HCT116 (cell line): Measurements from ENCODE around the gene SLC22A7. TPM values are rescaled to one million over a fixed set of nuclear protein-coding genes. Genes with fewer than 3 reads are reported as not detected.

ENCODE experiments used
- ATAC-seq: fragments of 200-7000 bp; cut with Tn5 transposase; 2 replicates; pipeline ENCODE4 v1.9.1; 2020; ENCODE audit warnings: mild to moderate bottlenecking, moderate library complexity
- BruUV-seq: library from RNA; stranded (reverse); fragments of 400-500 nt; replicated peaks from 2 replicates; lab custom pipeline; 2021; lab: Mats Ljungman, UMichigan
- CTCF ChIA-PET: fragments of 300-600 bp; sonication (Branson Sonifier 250); formaldehyde crosslinking; loops from one replicate; lab custom pipeline; 2021; ENCODE audit warnings: antibody characterized with exemption; lab: Charles Lee
- POLR2A ChIA-PET: fragments of 300-600, 350-600 bp; sonication (Branson Sonifier 250); formaldehyde crosslinking; loops from one replicate; lab custom pipeline; 2021; ENCODE audit warnings: antibody characterized with exemption; lab: Charles Lee
- RAD21 ChIA-PET, 2 experiments: fragments of 300-600 bp; sonication (Branson Sonifier 250); formaldehyde crosslinking; loops; one replicate each; lab custom pipeline; 2023; ENCODE audit warnings: low total read pairs in 2 of 2; ENCODE audit not compliant: uncharacterized antibody in 2 of 2, unreplicated experiment in 2 of 2, low non-redundant PET in 1 of 2; lab: Charles Lee
- DNase-seq: peaks from one replicate; pipeline ENCODE4 v3.0.0-alpha.2; 2010; ENCODE audit warnings: low read depth, low spot score
- H2AFZ ChIP-seq: fragments of 200-600 bp; shearing (Covaris generic), sonication (generic); 2 replicates; pipeline ENCODE4 v1.6.1; 2017; ENCODE audit warnings: low read depth, mixed run types, mixed read lengths, antibody characterized with exemption, low read length; ENCODE audit not compliant: poor library complexity, severe bottlenecking
- H3K27ac ChIP-seq: 2 replicates; pipeline ENCODE4 v1.5.1; 2012; ENCODE audit warnings: low read depth, low read length
- H3K27me3 ChIP-seq: fragments of 200-600 bp; sonication (generic); 2 replicates; pipeline ENCODE4 v1.6.1; 2016; ENCODE audit warnings: mixed run types, low read length, mixed read lengths; ENCODE audit not compliant: insufficient read depth
- H3K36me3 ChIP-seq, 2 experiments: fragments of 200-500 bp in 1 of 2; fragments of 200-600 bp in 1 of 2; sonication (Bioruptor generic) in 1 of 2; sonication (generic) in 1 of 2; 2 replicates each; pipeline versions ENCODE4 v1.5.1 to v1.6.1; 2014 to 2016; ENCODE audit warnings: low read length in 2 of 2, inconsistent platforms in 1 of 2, mixed read lengths in 1 of 2, mixed run types in 1 of 2; ENCODE audit not compliant: insufficient read depth in 2 of 2, control insufficient read depth in 1 of 2
- H3K4me1 ChIP-seq, 2 experiments: fragments of 200-600 bp in 1 of 2; sonication (generic) in 1 of 2; 2 replicates each; pipeline versions ENCODE4 v1.5.1 to v1.6.1; 2012 to 2017; ENCODE audit warnings: low read length in 2 of 2, inconsistent platforms in 1 of 2, mild to moderate bottlenecking in 1 of 2, mixed read lengths in 1 of 2, mixed run types in 1 of 2, moderate library complexity in 1 of 2; ENCODE audit not compliant: insufficient read depth in 2 of 2, control insufficient read depth in 1 of 2
- H3K4me2 ChIP-seq: fragments of 200-600 bp; sonication (generic); 2 replicates; pipeline ENCODE4 v1.6.1; 2017; ENCODE audit warnings: mixed run types, low read length, mixed read lengths
- H3K4me3 ChIP-seq, 2 experiments: fragments of 200-600 bp in 1 of 2; sonication (generic) in 1 of 2; replicated peaks in 1 of 2; 2 replicates each; pipeline ENCODE4 v1.5.1; 2011 to 2016; ENCODE audit warnings: low read length in 2 of 2, control low read depth in 1 of 2, low read depth in 1 of 2, mild to moderate bottlenecking in 1 of 2, mixed read lengths in 1 of 2, mixed run types in 1 of 2
- H3K79me2 ChIP-seq: fragments of 200-600 bp; sonication (generic); 2 replicates; pipeline ENCODE4 v1.6.1; 2017; ENCODE audit warnings: mild to moderate bottlenecking, mixed run types, low read length, moderate library complexity, mixed read lengths; ENCODE audit not compliant: insufficient read depth
- H3K9ac ChIP-seq: fragments of 200-600 bp; sonication (generic); 2 replicates; pipeline ENCODE4 v1.6.1; 2016; ENCODE audit warnings: low read length, mixed read lengths
- H3K9me2 ChIP-seq: fragments of 200-600 bp; sonication (generic), shearing (Covaris generic); 2 replicates; pipeline ENCODE4 v1.6.1; 2017; ENCODE audit warnings: mixed run types, mild to moderate bottlenecking, moderate library complexity; ENCODE audit not compliant: insufficient read depth
- H3K9me3 ChIP-seq, 2 experiments: fragments of 200-500 bp in 1 of 2; fragments of 200-600 bp in 1 of 2; sonication (Bioruptor generic) in 1 of 2; sonication (generic) in 1 of 2; 2 replicates each; pipeline ENCODE4 v1.6.1; 2014 to 2017; ENCODE audit warnings: low read length in 2 of 2, mixed read lengths in 2 of 2, inconsistent platforms in 1 of 2, low read depth in 1 of 2, mild to moderate bottlenecking in 1 of 2, mixed run types in 1 of 2, moderate library complexity in 1 of 2; ENCODE audit not compliant: control insufficient read depth in 1 of 2, insufficient read depth in 1 of 2
- H4K20me1 ChIP-seq: fragments of 200-600 bp; sonication (generic), shearing (Covaris generic); 2 replicates; pipeline ENCODE4 v1.6.1; 2017; ENCODE audit warnings: mixed run types, mild to moderate bottlenecking, moderate library complexity; ENCODE audit not compliant: insufficient read depth
- CTCF ChIP-seq, 3 experiments: fragments of 200-600 bp in 1 of 3; sonication (generic) in 1 of 3; IDR thresholded peaks in 2 of 3; conservative IDR thresholded peaks in 1 of 3; 2 replicates each; pipeline ENCODE4 v1.5.1; 2012 to 2017; ENCODE audit warnings: low read depth in 2 of 3, low read length in 2 of 3, antibody characterized with exemption in 1 of 3, borderline replicate concordance in 1 of 3, control low read depth in 1 of 3, mild to moderate bottlenecking in 1 of 3, mixed read lengths in 1 of 3, mixed run types in 1 of 3, moderate library complexity in 1 of 3; ENCODE audit not compliant: insufficient read depth in 1 of 3
- EGR1 ChIP-seq: IDR thresholded peaks from 2 replicates; pipeline ENCODE4 v1.6.1; 2012; ENCODE audit warnings: low read depth
- SP1 ChIP-seq: IDR thresholded peaks from 2 replicates; pipeline ENCODE4 v1.6.1; 2012; ENCODE audit warnings: low read depth
- SRF ChIP-seq: IDR thresholded peaks from 2 replicates; pipeline ENCODE4 v1.6.1; 2012; ENCODE audit warnings: low read depth
- YY1 ChIP-seq: IDR thresholded peaks from 2 replicates; pipeline ENCODE4 v1.6.1; 2011; ENCODE audit warnings: low read length, low read depth, moderate library complexity, mild to moderate bottlenecking; ENCODE audit not compliant: insufficient replicate concordance; ENCODE audit errors: extremely low read depth
- ZBTB33 ChIP-seq: IDR thresholded peaks from 2 replicates; pipeline ENCODE4 v1.6.1; 2011; ENCODE audit warnings: mild to moderate bottlenecking, low read length, moderate library complexity; ENCODE audit not compliant: insufficient replicate concordance; ENCODE audit errors: extremely low read depth
- intact Hi-C: fragments of 100-400 bp; cut with micrococcal nuclease; formaldehyde crosslinking; loops from 2 replicates; pipeline ENCODE4 v1.10.0; 2022
- total RNA-seq: library from RNA; stranded (reverse); gene quantifications from one replicate; pipeline ENCODE4 v1.2.1, GENCODE V29; 2021; ENCODE audit not compliant: unreplicated experiment

SLC22A7 gene
- total RNA-seq, 1 experiment from 2014 or later: not detected

DNA sequence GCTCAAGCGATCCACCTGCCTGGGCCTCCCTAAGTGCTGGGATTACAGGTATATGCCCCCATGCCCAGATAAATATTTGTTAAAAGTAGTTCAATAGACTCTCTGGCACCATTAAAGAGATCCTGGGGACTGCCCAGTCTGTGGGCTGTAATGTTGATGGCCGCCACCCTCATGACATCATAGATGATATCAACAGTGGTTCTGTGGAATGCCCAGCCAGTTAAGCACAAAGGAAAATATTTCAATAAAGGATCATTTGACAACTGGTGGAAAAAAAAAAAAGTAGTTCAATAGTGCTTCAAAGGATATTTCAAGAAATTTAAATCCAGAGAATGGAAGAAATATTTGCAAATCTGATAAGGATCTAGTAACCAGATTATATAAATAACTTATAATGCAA lies 12.1 kb downstream of the SLC22A7 start:
- Histone ChIP-seq H3K9me3 (no peaks in the 10 kb centered on the region), H3K79me2 (no peaks in the 10 kb centered on the region), H3K4me3 (no peak overlapping the region), H3K36me3 (no peaks in the 10 kb centered on the region), H3K4me2 (no peak overlapping the region), H3K9ac (no peak overlapping the region), H3K4me1 (peaks cover 2 to 8% of the 10 kb centered on the region in 2 experiments; a peak in 3 of 4 replicates), H3K27ac (no peak overlapping the region), H3K9me2 (no peaks in the 10 kb centered on the region), H3K27me3 (no peaks in the 10 kb centered on the region), H2AFZ (peak overlapping the region; percentile 77), H4K20me1 (no peaks in the 10 kb centered on the region)
- no TSS peak for BruUV-seq
- RAD21 ChIA-PET: no interaction called here
- intact Hi-C loops: no loop called here
- CTCF ChIA-PET: no interaction called here
- ATAC-seq: no peak
- TF ChIP-seq SRF: no peak
- no peak for TF ChIP-seq SP1
- TF ChIP-seq YY1: no peak
- no peak for TF ChIP-seq CTCF (IDR thresholded peaks at IDR 0.05 in 2 of 3, conservative IDR thresholded peaks at IDR 0.05 in 1 of 3; ENCODE audit: borderline replicate concordance in 1 of 3, insufficient read depth in 1 of 3, low read depth in 2 of 3, low read length in 2 of 3)
- no peak for TF ChIP-seq EGR1
- TF ChIP-seq ZBTB33: no peak
- POLR2A ChIA-PET: no interaction called here
- DNase-seq: no peak
